Prostate gland (tissue), 2 donors: ENCODE measurements around the gene SEMA6B. TPM values are rescaled to one million over a fixed set of nuclear protein-coding genes. Genes with fewer than 3 reads are reported as not detected.

Source experiments
- DNase-seq: peaks from one replicate; pipeline ENCODE4 v3.0.0-alpha.2; 2019; ENCODE audit warnings: low spot score
- H3K27ac ChIP-seq, 2 donors: fragments of 200-600 bp; sonication (generic); 2 replicates each; pipeline ENCODE4 v1.5.1; 2017 to 2019
- H3K27me3 ChIP-seq: fragments of 200-600 bp; sonication (generic); replicated peaks from 2 replicates; pipeline ENCODE4 v1.5.1; 2019; ENCODE audit not compliant: insufficient read depth
- H3K36me3 ChIP-seq, 2 donors: fragments of 200-600 bp; sonication (generic); 1 replicate in 1 of 2; 2 replicates in 1 of 2; pipeline versions ENCODE4 v1.5.1 to v1.8.1; 2017 to 2019
- H3K4me1 ChIP-seq: fragments of 200-600 bp; sonication (generic); replicated peaks from 2 replicates; pipeline ENCODE4 v1.5.1; 2019
- H3K4me3 ChIP-seq, 2 donors: fragments of 200-600 bp; sonication (generic); 2 replicates each; pipeline ENCODE4 v1.5.1; 2017 to 2019
- H3K9me3 ChIP-seq: fragments of 200-600 bp; sonication (generic); 2 replicates; pipeline ENCODE4 v1.5.1; 2017
- POLR2A ChIP-seq: fragments of 450-650 bp; IDR thresholded peaks from one replicate; pipeline ENCODE4 v1.6.1; 2016; ENCODE audit warnings: antibody characterized with exemption, mild to moderate bottlenecking
- POLR2AphosphoS5 ChIP-seq: sonication (generic); formaldehyde crosslinking; IDR thresholded peaks from one replicate; pipeline ENCODE4 v1.6.1; 2017; ENCODE audit warnings: antibody characterized with exemption
- WGBS: methylation state at CpG from one replicate; pipeline ENCODE4 v1.1.5; 2018; 5-methylcytosine and 5-hydroxymethylcytosine counted together
- intact Hi-C: fragments of 100-400 bp; cut with DNase I; formaldehyde crosslinking; loops from one replicate; pipeline ENCODE4 v1.14.2; 2022
- total RNA-seq, 2 donors: library from RNA; depleted of rRNA; stranded (reverse); fragments of >200 nt; gene quantifications; one replicate each; pipeline ENCODE4 v1.1.0, GENCODE V29; 2016
- TF ChIP-seq, protein P1 (sequence below), 4 experiments: fragments of 200-600 bp in 2 of 4; fragments of 450-650 bp in 2 of 4; sonication (generic) in 2 of 4; IDR thresholded peaks; 1 replicate in 3 of 4; 2 replicates in 1 of 4; pipeline ENCODE4 v1.5.1; 2016 to 2019; ENCODE audit warnings: antibody characterized with exemption in 4 of 4, mild to moderate bottlenecking in 2 of 4, moderate library complexity in 2 of 4

SEMA6B gene
- total RNA-seq, 2 donors from 2014 or later = 4.3 to 7.8 TPM

DNA sequence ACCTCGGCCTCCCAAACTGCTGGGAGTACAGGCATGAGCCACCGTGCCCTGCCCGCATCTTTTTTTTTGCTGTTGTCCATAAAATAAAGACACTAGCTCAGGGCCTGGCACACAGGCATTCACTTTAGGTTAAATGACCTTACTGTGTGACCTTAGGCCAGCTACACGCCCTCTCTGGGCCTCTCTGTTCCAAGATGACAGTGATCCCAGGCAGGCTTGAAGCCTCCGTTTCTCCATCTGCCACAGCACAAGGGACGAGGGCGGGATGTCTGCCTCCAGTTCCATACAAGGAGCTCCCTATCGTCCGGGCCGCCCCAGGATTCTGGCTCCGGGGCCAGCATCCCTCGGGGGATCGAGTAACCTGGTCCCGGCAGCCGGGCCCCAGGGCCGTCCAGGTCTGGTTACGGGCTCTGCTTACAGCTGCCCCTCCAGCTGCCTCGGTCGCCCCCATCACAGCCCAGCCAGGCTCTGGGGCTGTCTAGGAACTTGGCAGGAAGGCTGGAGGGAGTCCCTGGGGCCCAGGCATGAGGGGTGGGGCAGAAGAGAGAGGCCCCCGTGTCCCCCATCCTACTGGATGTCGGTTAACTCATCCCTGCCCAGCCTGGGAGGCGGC is 11.9 kb upstream of the SEMA6B start:
- TF ChIP-seq, protein P1, sequence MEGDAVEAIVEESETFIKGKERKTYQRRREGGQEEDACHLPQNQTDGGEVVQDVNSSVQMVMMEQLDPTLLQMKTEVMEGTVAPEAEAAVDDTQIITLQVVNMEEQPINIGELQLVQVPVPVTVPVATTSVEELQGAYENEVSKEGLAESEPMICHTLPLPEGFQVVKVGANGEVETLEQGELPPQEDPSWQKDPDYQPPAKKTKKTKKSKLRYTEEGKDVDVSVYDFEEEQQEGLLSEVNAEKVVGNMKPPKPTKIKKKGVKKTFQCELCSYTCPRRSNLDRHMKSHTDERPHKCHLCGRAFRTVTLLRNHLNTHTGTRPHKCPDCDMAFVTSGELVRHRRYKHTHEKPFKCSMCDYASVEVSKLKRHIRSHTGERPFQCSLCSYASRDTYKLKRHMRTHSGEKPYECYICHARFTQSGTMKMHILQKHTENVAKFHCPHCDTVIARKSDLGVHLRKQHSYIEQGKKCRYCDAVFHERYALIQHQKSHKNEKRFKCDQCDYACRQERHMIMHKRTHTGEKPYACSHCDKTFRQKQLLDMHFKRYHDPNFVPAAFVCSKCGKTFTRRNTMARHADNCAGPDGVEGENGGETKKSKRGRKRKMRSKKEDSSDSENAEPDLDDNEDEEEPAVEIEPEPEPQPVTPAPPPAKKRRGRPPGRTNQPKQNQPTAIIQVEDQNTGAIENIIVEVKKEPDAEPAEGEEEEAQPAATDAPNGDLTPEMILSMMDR (IDR thresholded peaks at IDR 0.05) = no peak
- TF ChIP-seq POLR2AphosphoS5 (no peak), POLR2A (no peak)
- Histone ChIP-seq H3K4me3 (no peak overlapping the region), H3K4me1 (no peaks in the 10 kb centered on the region), H3K9me3 (no peaks in the 10 kb centered on the region), H3K27ac (no peak overlapping the region), H3K27me3 (peaks cover 1% of the 10 kb centered on the region), H3K36me3 (no peaks in the 10 kb centered on the region)
- DNase-seq = no peak
- intact Hi-C loops = no loop called here
- 56% methylated on average over 22 of the region's 22 CpGs for WGBS

DNA sequence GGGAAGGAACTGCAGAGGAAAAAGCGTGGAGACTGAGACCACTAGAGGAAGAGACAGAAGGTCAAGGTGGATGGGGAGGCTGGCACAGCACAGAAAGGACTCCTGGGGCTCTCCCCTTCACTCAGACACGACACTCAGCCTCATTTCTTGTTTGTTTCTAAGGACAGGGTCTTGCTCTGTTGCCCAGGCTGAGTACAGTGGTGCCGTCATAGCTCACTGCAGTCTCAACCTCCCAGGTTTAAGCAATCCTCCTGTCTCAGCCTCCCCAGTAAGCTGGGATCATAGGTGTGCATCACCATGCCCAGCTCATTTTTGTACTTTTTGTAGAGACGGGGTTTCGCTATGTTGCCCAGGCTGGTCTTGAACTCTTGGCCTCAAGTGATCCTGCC is 11.4 kb upstream of the SEMA6B start:
- Histone ChIP-seq H3K27ac (no peak overlapping the region), H3K36me3 (no peaks in the 10 kb centered on the region), H3K4me3 (no peak overlapping the region), H3K27me3 (peaks cover 1% of the 10 kb centered on the region), H3K9me3 (no peaks in the 10 kb centered on the region), H3K4me1 (no peaks in the 10 kb centered on the region)
- WGBS = 90% methylated on average over 5 of the region's 5 CpGs
- intact Hi-C loops = no loop called here
- DNase-seq = no peak
- TF ChIP-seq POLR2A (no peak), POLR2AphosphoS5 (no peak)
- TF ChIP-seq, protein P1 (IDR thresholded peaks at IDR 0.05) = no peak

DNA sequence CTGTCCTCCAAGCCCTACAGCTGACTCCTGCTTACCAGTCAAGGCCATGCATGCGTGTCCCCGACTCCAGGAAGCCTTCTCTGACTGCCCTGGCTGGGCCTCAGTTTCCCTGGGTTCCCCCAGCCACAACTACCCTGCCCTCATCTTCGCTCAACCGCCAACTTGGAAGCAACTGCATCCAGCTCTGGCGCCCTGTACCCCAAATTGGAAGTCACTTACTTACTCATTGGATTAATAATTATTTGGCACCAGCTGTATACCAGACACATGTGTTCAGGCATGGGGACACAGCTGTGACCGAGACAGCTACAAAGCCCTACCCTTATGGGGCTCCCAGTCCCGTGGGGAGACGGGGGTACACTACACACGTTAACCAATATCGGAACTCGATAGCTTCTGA is 10.9 kb upstream of the SEMA6B start:
- Histone ChIP-seq H3K27me3 (peaks cover 1% of the 10 kb centered on the region), H3K27ac (no peak overlapping the region), H3K9me3 (no peaks in the 10 kb centered on the region), H3K4me3 (no peak overlapping the region), H3K36me3 (no peaks in the 10 kb centered on the region), H3K4me1 (no peaks in the 10 kb centered on the region)
- no peak for DNase-seq
- intact Hi-C loops = no loop called here
- no peak for TF ChIP-seq POLR2A
- TF ChIP-seq POLR2AphosphoS5 = no peak
- TF ChIP-seq, protein P1 (IDR thresholded peaks at IDR 0.05) = no peak
- WGBS = 87% methylated on average over 11 of the region's 11 CpGs

DNA sequence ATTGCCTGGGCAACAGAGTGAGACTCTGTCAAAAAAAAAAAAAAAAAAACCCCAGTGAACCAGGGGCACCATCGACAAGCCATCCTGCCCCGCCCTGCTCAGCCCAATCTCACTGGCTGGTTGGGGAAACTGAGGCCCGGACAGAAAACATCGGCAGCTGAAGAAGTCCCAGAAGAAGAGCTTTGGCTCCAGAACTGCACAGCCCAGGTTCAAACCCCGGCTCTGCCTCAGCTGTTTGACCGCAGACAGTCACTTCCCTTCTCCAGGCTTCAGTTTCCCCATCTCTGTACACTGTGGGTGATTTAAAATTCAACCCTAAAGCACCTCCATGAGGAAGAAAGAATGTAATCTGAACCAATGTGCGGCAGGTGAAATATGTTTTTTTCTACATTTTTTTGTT is 9.4 kb upstream of the SEMA6B start:
- H3K27ac ChIP-seq = no peak overlapping the region
- H3K36me3 ChIP-seq = no peaks in the 10 kb centered on the region
- TF ChIP-seq POLR2A (no peak), POLR2AphosphoS5 (no peak)
- TF ChIP-seq, protein P1 (IDR thresholded peaks at IDR 0.05) = no peak
- H3K27me3 ChIP-seq = no peaks in the 10 kb centered on the region
- H3K4me1 ChIP-seq = no peaks in the 10 kb centered on the region
- intact Hi-C loops = no loop called here
- WGBS = 86% methylated on average over 7 of the region's 7 CpGs
- no peak overlapping the region for H3K4me3 ChIP-seq
- DNase-seq = no peak
- no peaks in the 10 kb centered on the region for H3K9me3 ChIP-seq

DNA sequence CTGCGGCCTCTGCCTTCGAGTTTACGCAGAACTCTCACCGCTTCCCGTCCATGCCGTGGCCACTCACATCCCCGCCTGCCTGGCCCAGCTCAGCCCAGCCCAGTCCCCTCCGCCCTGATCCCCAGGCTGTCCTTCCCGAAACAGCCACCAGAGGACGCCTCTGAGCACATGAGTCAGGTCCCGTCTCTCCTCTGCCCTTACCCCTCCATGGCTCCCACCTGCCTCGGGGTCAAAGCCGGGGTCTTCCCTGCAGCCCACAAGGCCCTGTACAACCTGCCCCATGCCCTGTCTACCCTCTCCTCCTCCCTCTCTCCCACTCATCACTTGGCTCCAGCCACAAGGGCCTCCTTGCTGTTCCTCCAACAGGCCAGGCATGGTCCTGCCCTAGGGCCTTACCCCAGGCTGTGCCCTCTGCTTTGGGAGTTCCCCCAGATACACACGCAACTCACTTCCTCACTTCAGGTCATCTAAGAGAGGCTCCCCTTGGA is 8.1 kb upstream of the SEMA6B start:
- H3K27me3 ChIP-seq = no peaks in the 10 kb centered on the region
- no peaks in the 10 kb centered on the region for H3K4me1 ChIP-seq
- no peak overlapping the region for H3K4me3 ChIP-seq
- H3K27ac ChIP-seq = no peak overlapping the region
- H3K36me3 ChIP-seq = no peaks in the 10 kb centered on the region
- WGBS = 50% methylated on average over 14 of the region's 14 CpGs
- DNase-seq = no peak
- intact Hi-C loops = no loop called here
- no peak for TF ChIP-seq POLR2AphosphoS5
- no peak for TF ChIP-seq POLR2A
- TF ChIP-seq, protein P1 (IDR thresholded peaks at IDR 0.05) = peak in 3 of 4 experiments; percentile 29 to 59 (median 43)
- no peaks in the 10 kb centered on the region for H3K9me3 ChIP-seq
